Glutamatergic neuron (in vitro differentiated cells): ENCODE results near the gene PXK. TPM values are rescaled to one million over a fixed set of nuclear protein-coding genes. Genes with fewer than 3 reads are reported as not detected.

Source experiments
- DNase-seq: peaks from one replicate; pipeline ENCODE4 v3.0.0; 2022
- H3K27ac Mint-ChIP-seq: one replicate; pipeline ENCODE4 v1.8.0; 2020; ENCODE audit warnings: mild to moderate bottlenecking, mixed read lengths, inconsistent platforms; ENCODE audit not compliant: unreplicated experiment
- H3K27me3 Mint-ChIP-seq: one replicate; pipeline ENCODE4 v1.8.0; 2020; ENCODE audit warnings: mild to moderate bottlenecking, moderate library complexity, mixed read lengths, inconsistent platforms; ENCODE audit not compliant: unreplicated experiment
- H3K36me3 Mint-ChIP-seq: one replicate; pipeline ENCODE4 v1.8.0; 2020; ENCODE audit warnings: mild to moderate bottlenecking, mixed read lengths, inconsistent platforms; ENCODE audit not compliant: unreplicated experiment
- H3K4me1 Mint-ChIP-seq: one replicate; pipeline ENCODE4 v1.8.0; 2020; ENCODE audit warnings: mild to moderate bottlenecking, low read depth, mixed read lengths, inconsistent platforms; ENCODE audit not compliant: unreplicated experiment
- H3K4me3 Mint-ChIP-seq: one replicate; pipeline ENCODE4 v1.8.0; 2020; ENCODE audit warnings: mild to moderate bottlenecking, mixed read lengths, inconsistent platforms; ENCODE audit not compliant: unreplicated experiment
- H3K9me3 Mint-ChIP-seq: one replicate; pipeline ENCODE4 v1.8.0; 2020; ENCODE audit warnings: mild to moderate bottlenecking, moderate library complexity, mixed read lengths, inconsistent platforms; ENCODE audit not compliant: unreplicated experiment
- total RNA-seq: library from RNA; stranded (reverse); fragmentation: NEBNext Ultra II Directional; extraction: Animal tissue kit (Norgen Biotek cat#: 25700); gene quantifications from one replicate; pipeline ENCODE4 v1.2.1, GENCODE V29; 2021; ENCODE audit not compliant: unreplicated experiment
- TF ChIP-seq, protein P1 (sequence below): fragments of 200-600 bp; sonication (generic); IDR thresholded peaks from one replicate; pipeline ENCODE4 v1.5.0; 2021; ENCODE audit not compliant: partially characterized antibody, unreplicated experiment

The PXK gene
- total RNA-seq, 1 donor from 2014 or later, result 14.0 TPM

- H3K4me3 Mint-ChIP-seq, result no peak overlapping the region
- no peaks in the 10 kb centered on the region for H3K36me3 Mint-ChIP-seq
- H3K9me3 Mint-ChIP-seq, result no peaks in the 10 kb centered on the region
- TF ChIP-seq, protein P1, sequence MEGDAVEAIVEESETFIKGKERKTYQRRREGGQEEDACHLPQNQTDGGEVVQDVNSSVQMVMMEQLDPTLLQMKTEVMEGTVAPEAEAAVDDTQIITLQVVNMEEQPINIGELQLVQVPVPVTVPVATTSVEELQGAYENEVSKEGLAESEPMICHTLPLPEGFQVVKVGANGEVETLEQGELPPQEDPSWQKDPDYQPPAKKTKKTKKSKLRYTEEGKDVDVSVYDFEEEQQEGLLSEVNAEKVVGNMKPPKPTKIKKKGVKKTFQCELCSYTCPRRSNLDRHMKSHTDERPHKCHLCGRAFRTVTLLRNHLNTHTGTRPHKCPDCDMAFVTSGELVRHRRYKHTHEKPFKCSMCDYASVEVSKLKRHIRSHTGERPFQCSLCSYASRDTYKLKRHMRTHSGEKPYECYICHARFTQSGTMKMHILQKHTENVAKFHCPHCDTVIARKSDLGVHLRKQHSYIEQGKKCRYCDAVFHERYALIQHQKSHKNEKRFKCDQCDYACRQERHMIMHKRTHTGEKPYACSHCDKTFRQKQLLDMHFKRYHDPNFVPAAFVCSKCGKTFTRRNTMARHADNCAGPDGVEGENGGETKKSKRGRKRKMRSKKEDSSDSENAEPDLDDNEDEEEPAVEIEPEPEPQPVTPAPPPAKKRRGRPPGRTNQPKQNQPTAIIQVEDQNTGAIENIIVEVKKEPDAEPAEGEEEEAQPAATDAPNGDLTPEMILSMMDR, result no peak
- H3K27me3 Mint-ChIP-seq, result peaks cover 2% of the 10 kb centered on the region
- DNase-seq, result no peak
- H3K4me1 Mint-ChIP-seq, result peaks cover 26% of the 10 kb centered on the region
- no peak overlapping the region for H3K27ac Mint-ChIP-seq
Measured at GRCh38 chr3:58384381-58385090, 51.8 kb downstream of the PXK start.

GRCh38 chr3:58386626-58387365 is 54.1 kb downstream of the PXK start:
- Mint-ChIP-seq H3K27me3 (peaks cover 2% of the 10 kb centered on the region), H3K27ac (no peak overlapping the region), H3K4me1 (peaks cover 26% of the 10 kb centered on the region), H3K36me3 (no peaks in the 10 kb centered on the region), H3K9me3 (no peaks in the 10 kb centered on the region), H3K4me3 (no peak overlapping the region)
- TF ChIP-seq, protein P1, result no peak
- DNase-seq, result no peak

DNA sequence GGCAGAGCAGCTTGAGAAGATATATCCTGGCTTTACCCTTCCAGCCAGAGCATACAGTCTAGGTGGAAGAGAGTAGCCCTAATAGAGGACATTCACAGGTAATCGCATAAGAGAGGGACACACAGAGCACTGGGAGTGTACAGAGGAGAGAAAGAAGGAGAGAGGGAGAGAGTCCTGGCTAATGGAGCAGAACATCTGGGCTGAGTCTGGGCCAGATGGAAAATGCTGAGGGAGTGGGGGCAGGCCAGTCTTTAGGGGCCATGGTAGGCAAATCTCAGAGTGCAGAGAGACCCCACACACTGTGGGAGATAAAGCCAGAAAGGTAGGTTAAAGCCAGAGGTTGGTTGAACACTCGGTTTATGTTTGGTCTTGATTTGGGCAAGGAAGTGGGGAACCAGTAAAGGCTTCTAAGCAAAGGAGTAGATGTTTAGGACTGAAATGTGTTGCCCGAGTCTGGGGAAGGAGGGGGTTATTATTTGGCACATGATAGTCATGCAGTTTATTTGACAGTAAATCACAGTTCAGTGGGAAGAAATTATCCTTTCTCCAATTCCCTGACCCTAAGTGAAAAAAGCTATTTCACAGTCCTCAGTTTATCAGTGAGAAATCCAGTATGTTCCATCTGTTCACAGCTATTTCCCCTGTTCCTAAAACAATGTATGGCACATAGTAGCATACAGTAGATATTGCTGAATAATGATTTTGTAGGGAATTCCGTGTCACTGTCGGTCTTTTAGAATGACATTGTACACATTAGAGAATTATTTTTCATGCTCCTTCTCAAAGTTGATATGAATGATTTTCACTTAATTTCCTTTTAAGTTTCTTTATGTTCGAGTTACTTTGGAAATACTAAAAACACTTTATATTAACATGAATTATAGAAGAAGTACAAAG is 55.2 kb downstream of the PXK start:
- TF ChIP-seq, protein P1, result no peak
- peaks cover 26% of the 10 kb centered on the region for H3K4me1 Mint-ChIP-seq
- H3K9me3 Mint-ChIP-seq, result no peaks in the 10 kb centered on the region
- peak overlapping the region; percentile 53 for H3K27ac Mint-ChIP-seq
- no peaks in the 10 kb centered on the region for H3K36me3 Mint-ChIP-seq
- peak overlapping the region; percentile 47 for H3K4me3 Mint-ChIP-seq
- H3K27me3 Mint-ChIP-seq, result peaks cover 2% of the 10 kb centered on the region
- DNase-seq, result no peak

DNA sequence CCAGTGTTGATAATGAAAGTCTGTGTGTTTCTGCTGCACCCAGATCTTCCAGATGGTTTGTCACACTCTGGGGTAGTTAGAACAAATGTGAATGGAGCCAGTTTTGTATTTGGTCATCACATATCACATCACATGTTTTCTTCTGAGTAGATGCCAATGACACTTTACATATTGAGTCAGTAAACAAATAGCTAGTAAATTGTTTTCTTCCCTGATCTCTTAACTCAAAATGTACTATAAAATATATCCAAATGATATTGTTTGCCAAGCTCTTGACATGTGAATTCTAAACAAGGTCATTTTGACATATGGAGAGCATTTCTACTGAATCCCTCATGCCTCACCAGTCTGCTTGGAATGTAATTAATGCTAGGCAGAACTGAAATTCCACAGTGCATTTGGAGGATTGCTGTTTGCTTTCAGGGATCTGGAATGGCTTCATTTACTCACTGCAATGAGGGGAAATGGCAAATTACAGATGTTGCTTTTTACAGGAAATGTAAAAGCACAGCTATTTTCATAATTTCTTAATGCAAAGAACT is 55.9 kb downstream of the PXK start:
- Mint-ChIP-seq H3K4me3 (no peak overlapping the region), H3K27me3 (peaks cover 2% of the 10 kb centered on the region), H3K36me3 (no peaks in the 10 kb centered on the region), H3K9me3 (no peaks in the 10 kb centered on the region), H3K4me1 (peaks cover 26% of the 10 kb centered on the region), H3K27ac (no peak overlapping the region)
- TF ChIP-seq, protein P1, result no peak
- no peak for DNase-seq
